SK-N-SH treated with all-trans-retinoic acid at 6 μM for 48 hours (cell line): ENCODE results near the gene AUTS2.

Experiments used
- ATAC-seq: fragments of 200-7000 bp; cut with Tn5 transposase; 3 replicates; pipeline ENCODE4 v1.9.1; 2020; ENCODE audit warnings: mild to moderate bottlenecking, moderate library complexity
- ARNTL ChIP-seq: fragments of 450-650 bp; formaldehyde crosslinking; IDR thresholded peaks from 2 replicates; pipeline ENCODE4 v1.5.0; 2020; ENCODE audit warnings: low read depth, mild to moderate bottlenecking, moderate library complexity, borderline replicate concordance
- BACH2 ChIP-seq: fragments of 250-450 bp; sonication (Bioruptor Pico); IDR thresholded peaks from 2 replicates; pipeline ENCODE4 v1.9.0; 2021; ENCODE audit warnings: mild to moderate bottlenecking, borderline replicate concordance
- CSDC2 ChIP-seq: fragments of 250-450 bp; sonication (Bioruptor Pico); IDR thresholded peaks from 2 replicates; pipeline ENCODE4 v1.5.0; 2020; ENCODE audit warnings: mild to moderate bottlenecking, moderate library complexity
- CSRNP3 ChIP-seq: fragments of 250-450 bp; sonication (Bioruptor Pico); IDR thresholded peaks from 2 replicates; pipeline ENCODE4 v1.5.1; 2021; ENCODE audit warnings: mild to moderate bottlenecking, moderate library complexity
- ESRRG ChIP-seq: fragments of 250-450 bp; sonication (Bioruptor Pico); IDR thresholded peaks from 2 replicates; pipeline ENCODE4 v1.6.1; 2021; ENCODE audit warnings: mild to moderate bottlenecking
- GLIS3 ChIP-seq: fragments of 250-450 bp; sonication (Bioruptor Pico); IDR thresholded peaks from 2 replicates; pipeline ENCODE4 v1.5.0; 2020; ENCODE audit warnings: mild to moderate bottlenecking, moderate library complexity
- PPARA ChIP-seq: fragments of 250-450 bp; sonication (Bioruptor Pico); IDR thresholded peaks from 2 replicates; pipeline ENCODE4 v1.5.0; 2020; ENCODE audit warnings: mild to moderate bottlenecking, borderline replicate concordance
- RARB ChIP-seq: fragments of 250-450 bp; sonication (Bioruptor Pico); IDR thresholded peaks from 2 replicates; pipeline ENCODE4 v1.8.0; 2021; ENCODE audit warnings: mild to moderate bottlenecking, moderate library complexity
- SNAI2 ChIP-seq: fragments of 250-450 bp; sonication (Bioruptor Pico); IDR thresholded peaks from 2 replicates; pipeline ENCODE4 v1.5.0; 2020; ENCODE audit warnings: mild to moderate bottlenecking, moderate library complexity
- TOX ChIP-seq: fragments of 250-450 bp; sonication (Bioruptor Pico); IDR thresholded peaks from 2 replicates; pipeline ENCODE4 v1.8.0; 2021; ENCODE audit warnings: mild to moderate bottlenecking, moderate library complexity, borderline replicate concordance
- ZC3H10 ChIP-seq: fragments of 250-450 bp; sonication (Bioruptor Pico); IDR thresholded peaks from 2 replicates; pipeline ENCODE4 v1.5.1; 2021; ENCODE audit warnings: mild to moderate bottlenecking, moderate library complexity
- ZFP3 ChIP-seq: fragments of 250-450 bp; sonication (Bioruptor Pico); IDR thresholded peaks from 2 replicates; pipeline ENCODE4 v1.5.0; 2020; ENCODE audit warnings: mild to moderate bottlenecking, moderate library complexity
- ZFP30 ChIP-seq: fragments of 450-650 bp; formaldehyde crosslinking; IDR thresholded peaks from 2 replicates; pipeline ENCODE4 v1.5.0; 2022; ENCODE audit warnings: mild to moderate bottlenecking, moderate library complexity
- ZNF565 ChIP-seq: fragments of 450-650 bp; formaldehyde crosslinking; conservative IDR thresholded peaks from 2 replicates; pipeline ENCODE4 v1.5.0; 2020; ENCODE audit warnings: low read depth, mild to moderate bottlenecking, moderate library complexity
- ZNF70 ChIP-seq: fragments of 450-650 bp; formaldehyde crosslinking; IDR thresholded peaks from 2 replicates; pipeline ENCODE4 v1.5.0; 2020; ENCODE audit warnings: mild to moderate bottlenecking, moderate library complexity
- ZNF8 ChIP-seq: fragments of 450-650 bp; formaldehyde crosslinking; IDR thresholded peaks from 2 replicates; pipeline ENCODE4 v1.5.0; 2020; ENCODE audit warnings: mild to moderate bottlenecking, moderate library complexity
- TF ChIP-seq, protein P1 (sequence below): fragments of 250-450 bp; sonication (Bioruptor Pico); IDR thresholded peaks from 2 replicates; pipeline ENCODE4 v1.5.1; 2020; ENCODE audit warnings: low read depth, mild to moderate bottlenecking, moderate library complexity
- TF ChIP-seq, protein P2 (sequence below): fragments of 250-450 bp; sonication (Bioruptor Pico); IDR thresholded peaks from 2 replicates; pipeline ENCODE4 v1.5.0; 2020; ENCODE audit warnings: mild to moderate bottlenecking, moderate library complexity
- TF ChIP-seq, protein P3 (sequence below): fragments of 250-450 bp; sonication (Bioruptor Pico); IDR thresholded peaks from 2 replicates; pipeline ENCODE4 v1.8.0; 2021; ENCODE audit warnings: low read depth, mild to moderate bottlenecking, moderate library complexity, borderline replicate concordance

Gene AUTS2

GRCh38 chr7:70219061-70219460 lies 620.8 kb downstream of the AUTS2 start:
- TF ChIP-seq ARNTL (CRISPR knock-in tag): no peak
- TF ChIP-seq CSDC2: no peak
- TF ChIP-seq, protein P1, sequence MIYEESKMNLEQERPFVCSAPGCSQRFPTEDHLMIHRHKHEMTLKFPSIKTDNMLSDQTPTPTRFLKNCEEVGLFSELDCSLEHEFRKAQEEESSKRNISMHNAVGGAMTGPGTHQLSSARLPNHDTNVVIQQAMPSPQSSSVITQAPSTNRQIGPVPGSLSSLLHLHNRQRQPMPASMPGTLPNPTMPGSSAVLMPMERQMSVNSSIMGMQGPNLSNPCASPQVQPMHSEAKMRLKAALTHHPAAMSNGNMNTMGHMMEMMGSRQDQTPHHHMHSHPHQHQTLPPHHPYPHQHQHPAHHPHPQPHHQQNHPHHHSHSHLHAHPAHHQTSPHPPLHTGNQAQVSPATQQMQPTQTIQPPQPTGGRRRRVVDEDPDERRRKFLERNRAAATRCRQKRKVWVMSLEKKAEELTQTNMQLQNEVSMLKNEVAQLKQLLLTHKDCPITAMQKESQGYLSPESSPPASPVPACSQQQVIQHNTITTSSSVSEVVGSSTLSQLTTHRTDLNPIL: no peak
- TF ChIP-seq, protein P2, sequence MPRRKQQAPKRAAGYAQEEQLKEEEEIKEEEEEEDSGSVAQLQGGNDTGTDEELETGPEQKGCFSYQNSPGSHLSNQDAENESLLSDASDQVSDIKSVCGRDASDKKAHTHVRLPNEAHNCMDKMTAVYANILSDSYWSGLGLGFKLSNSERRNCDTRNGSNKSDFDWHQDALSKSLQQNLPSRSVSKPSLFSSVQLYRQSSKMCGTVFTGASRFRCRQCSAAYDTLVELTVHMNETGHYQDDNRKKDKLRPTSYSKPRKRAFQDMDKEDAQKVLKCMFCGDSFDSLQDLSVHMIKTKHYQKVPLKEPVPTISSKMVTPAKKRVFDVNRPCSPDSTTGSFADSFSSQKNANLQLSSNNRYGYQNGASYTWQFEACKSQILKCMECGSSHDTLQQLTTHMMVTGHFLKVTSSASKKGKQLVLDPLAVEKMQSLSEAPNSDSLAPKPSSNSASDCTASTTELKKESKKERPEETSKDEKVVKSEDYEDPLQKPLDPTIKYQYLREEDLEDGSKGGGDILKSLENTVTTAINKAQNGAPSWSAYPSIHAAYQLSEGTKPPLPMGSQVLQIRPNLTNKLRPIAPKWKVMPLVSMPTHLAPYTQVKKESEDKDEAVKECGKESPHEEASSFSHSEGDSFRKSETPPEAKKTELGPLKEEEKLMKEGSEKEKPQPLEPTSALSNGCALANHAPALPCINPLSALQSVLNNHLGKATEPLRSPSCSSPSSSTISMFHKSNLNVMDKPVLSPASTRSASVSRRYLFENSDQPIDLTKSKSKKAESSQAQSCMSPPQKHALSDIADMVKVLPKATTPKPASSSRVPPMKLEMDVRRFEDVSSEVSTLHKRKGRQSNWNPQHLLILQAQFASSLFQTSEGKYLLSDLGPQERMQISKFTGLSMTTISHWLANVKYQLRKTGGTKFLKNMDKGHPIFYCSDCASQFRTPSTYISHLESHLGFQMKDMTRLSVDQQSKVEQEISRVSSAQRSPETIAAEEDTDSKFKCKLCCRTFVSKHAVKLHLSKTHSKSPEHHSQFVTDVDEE (CRISPR knock-in tag): no peak
- no peak for TF ChIP-seq ZNF70 (CRISPR knock-in tag)
- no peak for TF ChIP-seq ZNF8 (CRISPR knock-in tag)
- TF ChIP-seq CSRNP3: no peak
- no peak for TF ChIP-seq RARB (CRISPR knock-in tag)
- TF ChIP-seq ESRRG (CRISPR knock-in tag): no peak
- no peak for TF ChIP-seq ZFP3 (CRISPR knock-in tag)
- TF ChIP-seq GLIS3 (CRISPR knock-in tag): no peak
- ATAC-seq: no peak

- TF ChIP-seq ZC3H10 (CRISPR knock-in tag): no peak
- TF ChIP-seq, protein P2 (CRISPR knock-in tag): no peak
- no peak for TF ChIP-seq GLIS3 (CRISPR knock-in tag)
- no peak for TF ChIP-seq ZNF565 (CRISPR knock-in tag)
- peak; percentile 63; the same call in 1 of the 2 replicates for TF ChIP-seq ZFP30
- TF ChIP-seq, protein P3, sequence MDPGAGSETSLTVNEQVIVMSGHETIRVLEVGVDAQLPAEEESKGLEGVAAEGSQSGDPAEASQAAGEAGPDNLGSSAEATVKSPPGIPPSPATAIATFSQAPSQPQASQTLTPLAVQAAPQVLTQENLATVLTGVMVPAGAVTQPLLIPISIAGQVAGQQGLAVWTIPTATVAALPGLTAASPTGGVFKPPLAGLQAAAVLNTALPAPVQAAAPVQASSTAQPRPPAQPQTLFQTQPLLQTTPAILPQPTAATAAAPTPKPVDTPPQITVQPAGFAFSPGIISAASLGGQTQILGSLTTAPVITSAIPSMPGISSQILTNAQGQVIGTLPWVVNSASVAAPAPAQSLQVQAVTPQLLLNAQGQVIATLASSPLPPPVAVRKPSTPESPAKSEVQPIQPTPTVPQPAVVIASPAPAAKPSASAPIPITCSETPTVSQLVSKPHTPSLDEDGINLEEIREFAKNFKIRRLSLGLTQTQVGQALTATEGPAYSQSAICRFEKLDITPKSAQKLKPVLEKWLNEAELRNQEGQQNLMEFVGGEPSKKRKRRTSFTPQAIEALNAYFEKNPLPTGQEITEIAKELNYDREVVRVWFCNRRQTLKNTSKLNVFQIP: 0 out of 2 replicates have a peak, but pooled peaks have one; percentile 43
- TF ChIP-seq PPARA (CRISPR knock-in tag): no peak
- ATAC-seq: no peak
Measured at GRCh38 chr7:70229242-70229641, 631.0 kb downstream of the AUTS2 start.

DNA sequence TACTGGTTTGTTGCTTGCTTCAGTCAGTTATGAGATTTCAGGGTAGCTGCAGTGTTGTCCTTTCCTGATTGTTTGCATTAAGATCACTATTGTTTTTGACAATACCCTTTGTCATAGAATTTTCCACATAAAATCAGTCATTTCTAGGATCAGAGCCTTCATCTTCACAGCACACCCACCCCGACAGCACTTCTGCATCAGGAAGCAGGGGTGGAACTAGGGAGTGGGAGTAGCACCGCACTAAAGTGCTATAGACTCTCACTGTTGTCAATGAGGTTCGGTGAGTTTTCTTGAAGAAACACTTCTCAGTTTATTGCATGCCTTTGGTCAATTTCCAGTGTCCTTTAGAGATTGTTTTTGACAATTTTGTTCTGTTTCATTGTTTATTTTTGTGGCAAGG lies 632.5 kb downstream of the AUTS2 start:
- no peak for ATAC-seq
- no peak for TF ChIP-seq ESRRG (CRISPR knock-in tag)
- no peak for TF ChIP-seq BACH2
- TF ChIP-seq SNAI2 (CRISPR knock-in tag): no peak
- no peak for TF ChIP-seq TOX (CRISPR knock-in tag)
- TF ChIP-seq, all 23 proteins: peak for 0

- ATAC-seq: no peak
- TF ChIP-seq, protein P1: no peak
- no peak for TF ChIP-seq ZC3H10 (CRISPR knock-in tag)
Measured at GRCh38 chr7:70233776-70234175, 635.5 kb downstream of the AUTS2 start.
